NCI-H82 (cell line): ENCODE measurements around the gene CPZ.

Experiments used
- DNase-seq: peaks from one replicate; lab custom pipeline; 2025; lab: John Stamatoyannopoulos, UW

Gene CPZ

GRCh38 chr4:8639777-8640720 lies 47.5 kb downstream of the CPZ start:
- DNase-seq, result no peak

- DNase-seq, result no peak
Measured at GRCh38 chr4:8640816-8641215, 48.3 kb downstream of the CPZ start.

GRCh38 chr4:8641256-8641655 lies 48.7 kb downstream of the CPZ start:
- DNase-seq, result no peak

GRCh38 chr4:8641931-8642650 lies 49.5 kb downstream of the CPZ start:
- no peak for DNase-seq

GRCh38 chr4:8642651-8643321 lies 50.2 kb downstream of the CPZ start:
- DNase-seq, result no peak

- DNase-seq, result no peak
Measured at GRCh38 chr4:8643441-8643840, 50.9 kb downstream of the CPZ start.

- DNase-seq, result no peak
Measured at GRCh38 chr4:8643986-8644385, 51.4 kb downstream of the CPZ start.

- DNase-seq, result no peak
Measured at GRCh38 chr4:8644461-8644891, 51.9 kb downstream of the CPZ start.

- DNase-seq, result no peak
Measured at GRCh38 chr4:8644966-8645752, 52.6 kb downstream of the CPZ start.

GRCh38 chr4:8645753-8646124 lies 53.2 kb downstream of the CPZ start:
- no peak for DNase-seq

- DNase-seq, result no peak
Measured at GRCh38 chr4:8646296-8647093, 53.9 kb downstream of the CPZ start.

GRCh38 chr4:8647094-8647570 lies 54.6 kb downstream of the CPZ start:
- DNase-seq, result no peak

- DNase-seq, result no peak
Measured at GRCh38 chr4:8647626-8648025, 55.1 kb downstream of the CPZ start.

GRCh38 chr4:8648296-8648695 lies 55.7 kb downstream of the CPZ start:
- no peak for DNase-seq

- DNase-seq, result no peak
Measured at GRCh38 chr4:8648816-8649630, 56.5 kb downstream of the CPZ start.

- DNase-seq, result no peak
Measured at GRCh38 chr4:8649631-8650361, 57.2 kb downstream of the CPZ start.

- DNase-seq, result no peak
Measured at GRCh38 chr4:8651661-8652180, 59.2 kb downstream of the CPZ start.

GRCh38 chr4:8652181-8653078 lies 59.9 kb downstream of the CPZ start:
- no peak for DNase-seq
